LoVo (cell line): Measurements from ENCODE around the gene PRRX2.
"Not testable (repeated sequence)": the region's sequence is repeated elsewhere in the genome, so short reads cannot be mapped to it uniquely, and the experiment has no call there.

Source experiments
- DNase-seq: peaks from one replicate; pipeline ENCODE4 v3.0.0-alpha.2; 2016; ENCODE audit warnings: low spot score

Gene PRRX2

DNA sequence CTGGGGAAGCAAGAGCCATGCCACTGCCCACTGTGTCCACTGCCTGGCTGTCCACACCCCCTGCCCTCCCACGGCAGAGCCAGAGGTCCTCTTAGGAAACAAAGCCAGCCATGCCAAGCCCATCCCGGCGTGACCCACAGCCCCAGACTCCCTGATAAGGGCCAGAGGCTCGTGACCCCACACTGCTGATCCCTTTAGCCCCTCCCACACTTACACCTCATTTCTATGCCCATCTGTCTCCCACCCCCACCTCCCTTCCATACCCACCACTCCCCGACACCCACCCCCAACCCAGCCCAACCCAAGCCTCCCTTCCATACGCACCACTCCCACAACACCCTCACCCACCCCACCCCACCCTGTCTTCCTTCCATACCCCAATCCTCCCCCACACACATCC lies 70.1 kb downstream of the PRRX2 start:
- no peak for DNase-seq

DNA sequence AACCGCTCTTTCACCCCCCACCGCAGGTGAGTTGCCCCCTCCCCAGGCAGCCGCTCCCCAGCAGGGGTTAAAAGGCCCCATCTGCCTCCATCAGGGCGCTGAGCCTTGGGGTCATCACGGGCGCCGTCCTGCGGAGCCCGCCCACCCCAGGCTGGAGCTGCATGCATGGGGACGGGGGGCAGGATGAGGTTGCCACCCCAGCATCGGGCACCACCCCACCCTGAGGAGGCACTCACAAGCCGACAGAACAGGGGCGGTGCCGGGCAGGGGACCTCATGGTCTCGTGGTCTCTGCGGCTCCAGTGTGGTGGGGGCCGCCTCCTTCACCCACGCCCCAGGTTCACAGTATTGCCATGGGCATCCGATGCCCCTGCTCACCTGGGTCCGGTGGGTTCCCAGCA lies 70.9 kb downstream of the PRRX2 start:
- no peak for DNase-seq

DNA sequence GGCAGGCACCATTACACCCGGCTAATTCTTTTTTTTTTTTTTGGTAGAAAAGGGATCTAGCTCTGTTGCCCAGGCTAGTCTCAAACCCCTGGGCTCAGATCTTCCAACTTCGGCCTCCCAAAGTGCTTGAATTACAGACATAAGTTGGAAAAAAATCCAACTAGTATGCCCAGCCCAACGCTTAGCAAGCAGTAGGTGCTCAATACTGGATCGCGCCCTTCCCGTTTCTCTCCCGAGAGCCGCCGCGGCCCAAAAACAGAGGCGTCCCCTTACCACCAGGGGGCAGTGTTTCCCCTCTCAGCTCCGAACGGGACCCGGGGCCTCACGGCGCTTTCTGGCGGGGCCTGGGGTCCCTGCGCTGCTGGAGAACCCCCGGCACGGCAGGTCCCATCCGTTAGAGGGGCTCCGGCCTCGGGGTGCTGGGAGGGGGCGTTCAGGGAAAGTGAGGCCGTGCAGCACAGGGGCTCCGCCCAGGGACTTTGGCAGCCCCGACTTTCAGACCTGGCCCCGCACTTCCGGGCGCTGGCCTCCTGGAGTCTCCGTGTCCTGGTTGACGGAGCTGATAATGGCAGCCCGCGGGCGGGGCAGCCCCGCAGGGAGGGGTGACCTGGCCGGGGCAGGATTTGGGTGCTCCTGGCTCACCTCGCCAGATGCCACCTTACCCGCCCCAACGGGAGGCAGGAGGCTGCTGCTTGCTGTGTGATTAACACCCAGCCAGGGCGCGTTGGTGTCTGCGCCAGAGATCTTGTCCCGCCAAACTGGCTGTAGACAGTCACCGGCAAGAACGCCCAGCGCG lies 72.2 kb downstream of the PRRX2 start:
- peak; percentile 85 for DNase-seq

DNA sequence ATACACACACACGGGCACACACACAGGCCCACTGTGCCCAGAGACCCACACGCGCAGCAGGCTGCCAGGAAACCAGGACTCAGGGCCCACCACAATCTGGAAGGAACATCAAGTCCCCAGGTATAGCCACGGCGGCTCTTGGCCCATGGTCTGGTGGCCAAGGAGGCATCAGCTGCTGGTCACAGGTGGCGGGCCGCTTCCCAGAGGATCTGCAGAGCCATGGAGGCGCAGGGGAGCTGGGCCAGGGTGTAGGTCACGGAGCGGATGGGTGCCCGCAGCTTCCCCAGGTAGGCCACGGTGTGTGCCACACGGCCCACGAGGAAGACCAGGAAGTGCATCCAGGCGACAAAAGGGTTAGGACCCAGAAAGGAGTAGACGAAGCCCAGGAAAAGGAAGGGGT lies 74.0 kb downstream of the PRRX2 start:
- DNase-seq = no peak

DNA sequence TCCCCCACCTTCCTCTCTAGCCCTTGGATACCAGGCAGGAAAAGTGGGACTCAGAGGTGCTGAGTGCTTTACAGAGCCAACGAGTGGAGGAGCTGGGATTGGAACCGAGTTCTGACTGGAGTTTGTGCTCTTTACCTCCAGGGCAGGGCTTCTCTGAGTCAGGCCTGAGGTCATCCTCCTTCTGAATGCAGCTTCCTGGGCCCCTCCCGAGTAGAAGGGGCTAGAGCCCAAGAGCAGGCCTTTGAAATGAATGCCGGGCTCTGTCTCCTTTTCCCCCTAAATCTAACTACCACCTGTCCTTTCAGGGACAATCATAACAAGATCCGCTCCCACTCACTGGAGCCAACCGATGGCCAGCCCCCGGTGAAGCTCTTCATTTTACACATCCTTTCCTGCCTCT lies 74.7 kb downstream of the PRRX2 start:
- no peak for DNase-seq

DNA sequence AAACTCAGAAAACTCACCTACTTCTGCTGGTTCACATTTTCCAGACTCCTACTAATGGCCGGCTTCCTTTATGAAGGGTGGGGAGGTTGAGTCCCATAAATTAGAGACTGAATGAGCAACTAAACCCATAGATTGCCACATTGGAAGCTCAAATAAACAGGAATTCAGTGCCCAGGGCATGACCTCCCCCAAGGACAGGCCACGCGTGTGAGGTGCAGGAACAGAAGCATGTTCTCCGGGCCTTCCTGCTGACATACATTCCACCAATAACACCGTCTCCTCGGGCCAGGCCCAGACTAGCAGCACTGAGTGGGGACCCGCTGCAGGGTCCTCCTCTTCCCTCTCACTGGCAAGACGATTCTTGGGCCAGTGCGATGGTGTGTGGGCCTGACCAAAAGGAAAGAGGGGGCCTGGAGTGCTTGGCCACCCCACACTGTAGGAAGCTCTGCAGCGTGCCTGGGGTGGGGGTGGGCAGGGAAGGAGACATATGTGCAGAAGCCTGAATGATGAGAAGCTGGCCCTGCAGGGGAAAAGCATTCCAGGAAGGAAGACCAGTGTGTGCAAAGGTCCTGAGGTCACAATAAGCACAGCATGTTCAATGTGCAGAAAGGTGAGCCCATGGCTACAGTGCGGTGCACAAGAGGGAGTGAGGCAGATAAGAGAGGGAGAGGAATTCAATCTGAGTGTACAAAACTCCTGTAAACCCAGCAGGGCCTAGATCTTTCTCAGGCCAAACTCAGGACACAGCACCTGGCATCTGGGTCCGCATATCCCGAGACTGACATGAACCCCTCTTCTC lies 75.4 kb downstream of the PRRX2 start:
- DNase-seq = no peak

DNA sequence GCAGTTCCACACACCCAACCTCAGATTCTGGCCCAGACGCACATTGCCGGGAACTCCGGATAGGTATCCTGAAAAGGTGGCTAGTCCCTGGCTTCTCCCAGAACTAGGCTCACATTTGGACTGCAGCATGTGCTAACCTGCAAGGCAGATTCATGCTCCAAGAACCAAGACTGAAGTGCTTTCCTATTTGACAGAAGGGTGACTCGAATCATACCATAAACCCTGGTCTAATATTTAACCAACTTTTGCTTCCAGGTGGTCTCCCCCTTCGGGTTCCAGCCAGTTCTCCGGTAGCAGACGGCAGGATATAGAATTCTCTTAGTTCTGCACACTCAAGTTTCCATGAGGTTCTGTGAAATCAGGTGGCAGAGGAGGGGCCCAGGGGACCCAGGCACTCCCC lies 79.8 kb downstream of the PRRX2 start:
- no peak for DNase-seq

DNA sequence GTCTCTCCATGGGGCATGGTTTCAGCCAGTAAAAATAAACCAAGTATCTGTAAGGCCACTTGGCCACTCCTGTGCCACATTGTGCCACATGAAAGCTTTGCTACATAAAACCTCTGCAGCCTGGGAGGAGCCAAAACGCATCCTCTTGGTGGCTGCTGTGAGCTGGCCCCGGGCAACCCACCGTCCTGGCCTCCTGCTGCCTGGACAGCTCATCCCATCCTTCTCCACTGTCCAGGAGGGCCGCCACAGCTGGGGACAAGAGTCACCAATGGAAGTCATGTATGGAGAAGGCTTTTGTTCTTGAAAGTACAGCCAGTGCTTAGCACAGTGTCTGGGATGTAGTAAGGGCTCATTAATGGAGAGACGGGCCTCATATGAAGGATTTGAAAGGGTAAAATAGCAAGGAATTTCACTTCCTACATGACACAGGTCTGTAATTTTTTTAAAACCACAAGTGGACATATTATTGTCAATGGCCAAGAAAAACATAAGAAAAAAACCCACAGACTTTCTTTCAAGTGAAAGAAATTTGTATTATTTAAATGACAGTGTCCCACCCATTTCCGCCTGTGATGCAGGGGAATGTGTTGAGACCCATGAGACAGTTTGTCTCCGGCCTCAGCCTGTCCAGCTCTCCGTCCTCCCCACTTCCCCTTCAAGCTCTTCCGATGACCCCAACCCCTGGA lies 80.8 kb downstream of the PRRX2 start:
- DNase-seq = no peak

DNA sequence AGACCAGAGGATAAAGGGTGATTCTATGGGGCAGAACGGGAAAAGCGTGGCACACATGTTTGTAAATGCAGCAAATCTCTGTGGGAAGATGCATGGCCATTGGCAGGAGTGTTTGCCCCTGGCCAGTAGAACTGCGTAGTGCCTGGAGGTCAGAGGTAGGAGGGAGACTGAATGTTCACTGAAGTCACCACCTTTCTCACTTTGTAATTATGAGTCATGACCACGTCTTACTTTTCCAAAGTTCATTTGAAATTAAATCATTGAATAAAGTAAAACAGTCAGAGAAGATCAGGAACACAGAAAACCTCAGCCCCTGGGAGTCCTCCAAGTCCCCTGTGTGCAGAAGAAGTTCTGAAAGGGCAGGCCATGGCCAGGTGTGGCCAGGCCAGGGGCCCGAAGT lies 82.8 kb downstream of the PRRX2 start:
- no peak for DNase-seq

DNA sequence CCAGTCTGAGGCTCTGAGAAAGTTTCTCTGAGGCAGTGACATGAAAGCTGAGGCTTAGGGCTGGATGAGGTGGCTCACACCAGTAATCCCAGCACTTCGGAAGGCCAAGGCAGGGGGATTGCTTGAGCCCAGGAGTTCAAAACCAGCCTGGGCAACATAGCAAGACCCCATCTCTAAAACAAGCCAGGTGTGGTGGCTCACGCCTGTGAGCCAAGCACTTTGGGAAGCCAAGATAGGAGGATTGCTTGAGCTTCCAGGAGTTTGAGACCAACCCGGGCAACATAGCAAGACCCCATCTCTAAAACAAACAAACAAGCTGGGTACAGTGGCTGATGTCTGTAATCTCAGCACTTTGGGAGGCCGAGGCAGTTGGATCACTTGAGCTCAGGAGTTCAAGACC lies 83.6 kb downstream of the PRRX2 start:
- DNase-seq = not testable (repeated sequence)

DNA sequence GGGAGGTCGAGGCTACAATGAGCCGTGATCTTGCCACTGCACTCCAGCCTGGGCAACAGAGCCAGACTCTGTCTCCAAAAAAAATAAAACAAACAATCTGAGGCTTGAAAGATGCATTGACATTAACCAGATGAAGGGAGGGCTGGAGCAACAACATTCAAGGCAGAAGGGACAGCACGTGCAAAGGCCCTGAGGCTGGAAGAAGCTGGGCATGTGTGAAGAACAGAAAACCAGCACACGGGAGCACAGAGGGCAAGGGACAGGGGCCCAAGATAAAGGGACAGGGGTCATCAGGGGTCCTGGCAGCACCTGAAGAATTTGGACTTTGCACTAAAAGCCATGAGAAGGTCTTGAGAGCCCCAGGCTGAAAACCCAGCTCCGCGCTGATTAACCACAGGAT lies 84.1 kb downstream of the PRRX2 start:
- no peak for DNase-seq

DNA sequence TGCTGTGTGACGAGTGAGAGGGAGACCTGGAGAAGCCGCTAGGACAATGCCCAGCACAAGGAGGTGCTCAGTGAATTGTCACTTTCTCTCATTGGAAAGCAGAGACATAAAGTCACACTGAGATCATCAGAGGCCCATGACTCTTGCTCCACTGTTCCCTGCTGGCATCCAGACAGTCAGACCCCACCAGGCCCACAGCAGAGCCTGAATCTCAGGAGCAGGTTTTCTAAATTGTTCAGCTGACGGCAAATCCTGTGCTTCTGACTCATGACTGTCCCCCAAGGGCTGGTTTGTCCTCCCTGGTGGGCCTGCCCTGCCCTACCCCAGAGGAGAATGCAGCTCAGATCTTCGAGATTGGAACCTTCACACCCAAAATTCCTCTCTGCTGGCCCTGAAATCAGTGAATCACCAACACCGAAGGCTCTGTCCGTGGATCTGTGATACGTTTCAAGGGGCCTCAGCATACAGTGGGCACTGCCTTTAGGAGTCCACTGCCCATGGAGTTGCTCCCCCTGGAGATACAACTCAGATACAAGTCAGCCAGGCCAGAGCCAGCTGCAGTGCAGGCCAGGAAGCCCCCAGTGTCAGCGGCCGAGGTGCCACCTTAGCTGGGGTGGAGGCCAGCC lies 84.7 kb downstream of the PRRX2 start:
- peak; percentile 28 for DNase-seq

DNA sequence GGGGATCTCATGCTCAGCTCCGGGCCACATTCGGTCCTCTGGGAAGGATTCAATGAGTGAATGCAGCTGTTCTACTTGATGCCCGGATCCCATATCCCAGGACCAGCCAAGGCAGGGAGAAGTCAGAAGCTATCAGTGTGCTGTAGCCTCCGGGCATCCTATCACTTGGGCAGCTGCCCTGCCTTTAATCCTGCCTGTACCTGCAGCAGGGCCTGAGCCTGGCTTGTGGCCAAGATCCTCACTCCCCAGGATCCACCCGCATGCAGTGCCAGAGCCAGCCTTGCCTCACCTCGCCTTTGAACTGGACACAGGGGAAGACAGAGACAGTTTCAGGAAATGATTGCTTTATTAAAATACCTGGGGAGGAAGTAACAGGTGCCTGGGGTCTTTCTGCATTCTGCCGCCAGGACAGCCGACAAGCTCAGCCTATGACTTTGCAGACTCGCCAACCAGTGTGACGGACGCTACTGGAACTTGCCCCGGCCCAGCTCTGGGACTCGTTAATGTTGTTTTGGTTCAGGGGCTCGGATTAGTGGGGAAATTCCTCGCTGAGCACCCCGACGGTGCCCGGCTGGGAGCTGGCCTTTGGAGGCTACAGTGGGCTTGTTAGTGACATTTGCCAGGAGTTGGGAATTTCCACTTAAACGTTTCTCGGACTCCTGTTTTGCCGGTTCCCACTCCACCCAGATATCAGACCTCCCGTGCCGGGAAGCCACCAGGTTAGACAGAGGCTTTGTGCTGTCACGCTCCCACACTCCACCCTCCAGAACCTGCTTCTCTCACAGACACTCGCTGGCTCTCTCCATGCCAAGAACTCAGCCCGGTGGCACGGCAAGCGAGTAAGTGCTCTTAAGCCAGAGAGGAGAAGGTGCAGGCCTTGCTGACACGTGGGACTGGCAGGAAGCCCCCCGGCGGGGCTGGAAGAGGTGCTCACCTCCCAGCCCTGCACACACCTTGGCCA lies 86.7 kb downstream of the PRRX2 start:
- DNase-seq = peak; percentile 70

DNA sequence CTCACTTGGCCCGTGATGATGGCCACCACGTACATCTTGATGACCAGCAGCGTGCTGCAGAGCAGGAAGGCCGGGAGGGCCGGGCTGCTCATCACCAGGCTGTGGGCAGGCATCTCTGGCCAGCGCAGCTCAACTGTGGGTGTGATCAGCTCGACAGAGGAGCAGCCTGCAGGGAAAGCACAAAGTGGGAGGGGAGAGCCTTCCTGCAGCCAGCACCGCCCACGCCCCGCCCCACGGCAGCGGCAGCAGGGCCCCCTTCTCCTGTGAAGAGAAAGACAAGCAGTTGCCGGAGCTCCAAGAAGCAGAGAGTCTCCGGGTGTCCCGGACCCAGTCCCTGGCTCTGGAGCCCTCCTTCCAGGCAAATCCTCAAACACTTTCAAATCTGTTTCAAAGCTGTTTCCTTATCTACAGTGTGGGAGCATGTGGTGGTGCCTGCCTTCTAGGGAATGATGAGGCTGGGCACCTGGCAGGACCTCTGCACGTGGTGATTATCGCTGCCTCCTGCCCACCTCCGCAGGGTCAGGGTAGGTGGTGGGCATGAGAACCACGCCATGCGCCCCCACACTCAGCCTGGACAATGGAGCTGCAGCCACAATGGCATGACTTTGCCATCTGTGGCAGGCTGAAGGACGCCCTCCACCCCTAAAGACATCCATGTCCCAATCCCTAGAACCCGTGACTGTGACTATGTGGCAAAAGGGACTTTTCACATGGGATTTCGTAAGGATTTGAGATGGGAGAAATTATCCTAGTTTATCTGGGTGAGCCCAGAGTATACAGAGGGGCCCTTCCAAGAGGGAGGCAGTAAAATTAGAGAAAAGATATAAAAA lies 87.7 kb downstream of the PRRX2 start, which contains the start of gene PTGES:
PTGES (minus strand) TSS at position 143 of the 830 bp plus-strand sequence; CDS start at position 113, 30 bp downstream.
- DNase-seq = no peak

DNA sequence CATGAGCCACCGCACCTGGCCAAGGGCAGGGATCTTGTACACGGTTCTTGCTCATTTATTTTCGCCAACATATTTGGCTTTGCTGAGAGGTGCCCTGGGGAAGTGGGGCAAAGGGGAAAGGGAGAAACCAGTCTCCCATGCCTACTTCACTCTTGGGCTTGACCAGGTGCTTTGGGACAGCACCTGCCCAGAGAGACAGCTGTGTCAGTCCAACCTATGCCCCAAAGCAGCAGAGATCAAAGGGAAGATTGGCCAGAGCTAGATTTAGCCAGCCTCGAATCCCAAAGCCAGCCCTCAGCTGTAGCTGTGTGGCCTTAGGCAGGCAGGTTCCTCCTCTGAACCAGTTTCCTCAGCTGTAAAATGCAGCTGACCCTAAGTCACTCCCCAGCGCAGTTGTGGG lies 89.7 kb downstream of the PRRX2 start:
- DNase-seq = no peak

DNA sequence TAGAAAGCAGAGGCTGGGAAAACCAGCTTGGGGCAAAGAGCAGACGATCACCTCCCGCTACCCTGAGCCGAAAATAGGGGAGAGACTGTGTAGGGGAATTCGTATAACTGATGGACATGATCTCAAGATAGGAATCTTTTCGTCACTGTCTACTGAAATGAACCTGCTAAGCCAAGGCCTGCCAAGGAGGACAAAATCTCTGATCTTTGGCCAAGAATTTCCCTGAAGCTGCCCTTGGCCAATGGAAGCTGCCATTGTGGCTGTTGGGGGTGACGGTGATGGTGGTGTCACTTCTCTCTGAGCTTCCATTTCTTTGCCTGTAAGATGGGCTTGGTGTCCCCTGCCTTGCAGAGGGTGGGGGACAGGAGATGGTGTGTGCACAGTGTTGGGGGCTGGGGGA lies 90.7 kb downstream of the PRRX2 start:
- DNase-seq = no peak

DNA sequence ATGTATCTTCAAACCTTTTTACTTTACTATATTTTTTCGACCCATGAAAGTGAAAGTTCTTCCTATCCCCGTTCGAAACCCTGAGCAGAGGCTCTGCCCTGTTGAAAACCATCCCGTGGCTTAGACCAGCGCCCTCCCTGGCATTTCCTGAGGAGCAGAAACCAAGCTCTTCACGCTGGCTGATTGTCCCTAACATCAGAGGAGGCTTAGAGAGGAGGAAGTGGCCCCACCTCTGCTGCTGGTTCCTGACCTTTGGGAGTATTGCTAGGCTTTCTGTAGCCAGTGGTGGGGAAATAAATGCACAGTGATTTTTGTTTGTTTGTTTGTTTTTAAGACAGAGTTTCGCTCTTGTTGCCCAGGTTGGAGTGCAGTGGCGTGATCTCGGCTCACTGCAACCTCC lies 91.6 kb downstream of the PRRX2 start:
- DNase-seq = no peak

DNA sequence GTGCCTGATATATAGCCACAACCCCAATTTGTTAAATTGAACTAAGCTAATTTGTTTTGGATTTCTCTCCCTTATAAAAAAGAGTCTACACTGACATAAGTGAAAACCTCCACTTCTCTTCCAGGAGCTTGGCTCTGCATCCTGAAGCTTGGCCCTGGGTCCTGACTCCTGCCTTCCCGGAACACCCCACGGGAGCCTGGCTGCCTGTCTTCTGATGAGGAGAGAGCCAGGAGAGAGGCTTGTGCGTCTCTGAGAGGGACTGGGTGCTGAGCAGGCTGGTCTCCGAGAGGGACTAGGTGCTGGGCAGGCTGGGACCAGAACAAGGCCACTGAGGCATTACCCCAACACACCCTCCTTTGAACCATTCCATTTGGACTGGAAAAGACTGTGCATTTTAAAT lies 93.9 kb downstream of the PRRX2 start:
- DNase-seq = no peak

DNA sequence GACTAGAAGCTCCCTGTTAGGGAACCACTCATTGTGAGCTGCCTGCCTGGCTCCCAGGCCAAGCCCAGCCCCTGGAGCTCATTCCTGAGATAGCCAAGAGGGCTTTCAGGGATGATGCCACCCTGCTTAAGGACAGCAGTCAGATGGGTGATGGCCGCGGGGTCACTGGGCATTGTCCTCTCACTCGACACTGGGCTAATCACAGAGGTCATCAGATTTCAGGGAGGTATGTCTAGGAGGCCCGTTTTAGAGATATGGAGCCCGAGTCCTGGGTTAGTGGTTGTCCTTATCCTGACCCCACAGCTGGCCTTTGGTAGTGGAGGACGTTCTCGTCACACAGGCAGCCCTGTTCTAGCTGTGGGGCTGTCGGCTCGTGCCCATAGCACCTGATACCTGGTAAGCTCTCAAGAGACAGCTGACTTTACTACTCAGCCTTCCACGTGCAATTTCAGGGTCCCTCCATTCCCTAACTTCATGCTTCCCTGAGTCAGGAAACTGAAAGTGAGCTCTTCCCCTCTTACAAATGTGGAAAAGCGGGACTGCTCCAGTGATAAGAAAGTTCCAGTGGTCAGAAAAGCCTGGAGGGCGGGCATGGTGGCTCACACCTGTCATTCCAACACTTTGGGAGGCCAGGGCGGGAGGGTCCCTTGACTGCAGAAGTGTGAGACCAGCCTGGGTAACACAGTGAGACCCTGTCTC lies 94.5 kb downstream of the PRRX2 start:
- no peak for DNase-seq

DNA sequence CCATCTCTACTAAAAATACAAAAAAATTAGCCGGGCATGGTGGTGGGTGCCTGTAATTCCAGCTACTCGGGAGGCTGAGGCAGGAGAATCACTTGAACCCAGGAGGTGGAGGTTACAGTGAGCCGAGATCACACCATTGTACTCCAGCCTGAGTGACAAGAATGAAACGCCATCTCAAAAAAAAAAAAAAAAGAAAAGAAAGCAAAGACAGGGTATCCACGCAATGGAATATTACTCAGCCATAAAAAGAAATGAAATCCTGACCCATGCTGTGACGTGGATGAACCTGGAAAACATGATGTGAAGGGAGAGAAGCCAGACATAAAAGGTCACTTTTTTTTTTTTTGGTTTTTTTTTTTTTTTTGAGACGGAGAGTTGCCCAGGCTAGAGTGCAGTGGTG lies 95.3 kb downstream of the PRRX2 start:
- DNase-seq = not testable (repeated sequence)
